OCI-LY1 (cell line): ENCODE measurements around the gene VAPB.

Experiments used
- H2AFZ ChIP-seq: fragments of 200-600 bp; sonication (generic), shearing (Covaris generic); 2 replicates; pipeline ENCODE4 v1.6.0; 2014; ENCODE audit warnings: antibody characterized with exemption, mild to moderate bottlenecking, low read length
- H3F3A ChIP-seq: fragments of 200-600 bp; sonication (generic), shearing (Covaris generic); 2 replicates; pipeline ENCODE4 v1.6.0; 2014; ENCODE audit warnings: mild to moderate bottlenecking, antibody characterized with exemption, low read length, moderate library complexity; ENCODE audit not compliant: insufficient read depth
- H3K27ac ChIP-seq: fragments of 200-600 bp; sonication (generic); 2 replicates; pipeline ENCODE4 v1.5.1; 2014; ENCODE audit warnings: low read length, mixed run types, mild to moderate bottlenecking, low read depth; ENCODE audit not compliant: poor library complexity, severe bottlenecking
- H3K27me3 ChIP-seq: fragments of 200-600 bp; sonication (generic); 2 replicates; pipeline ENCODE4 v1.6.0; 2014; ENCODE audit warnings: antibody characterized with exemption, mild to moderate bottlenecking, low read length, moderate library complexity; ENCODE audit not compliant: insufficient read depth
- H3K36me3 ChIP-seq: fragments of 200-600 bp; sonication (generic); 2 replicates; pipeline ENCODE4 v1.6.1; 2014; ENCODE audit warnings: mild to moderate bottlenecking, antibody characterized with exemption, low read length, moderate library complexity, mixed read lengths; ENCODE audit not compliant: insufficient read depth
- H3K4me1 ChIP-seq: fragments of 200-600 bp; sonication (generic); 2 replicates; pipeline ENCODE4 v1.5.1; 2014; ENCODE audit warnings: mild to moderate bottlenecking, low read length, moderate library complexity; ENCODE audit not compliant: insufficient read depth, severe bottlenecking
- H3K4me2 ChIP-seq: fragments of 200-600 bp; sonication (generic), shearing (Covaris generic); 2 replicates; pipeline ENCODE4 v1.6.1; 2014; ENCODE audit warnings: low read length
- H3K4me3 ChIP-seq: fragments of 200-600 bp; sonication (generic); 2 replicates; pipeline ENCODE4 v1.5.1; 2014; ENCODE audit warnings: low read length, low read depth, mild to moderate bottlenecking, mixed read lengths; ENCODE audit not compliant: poor library complexity, severe bottlenecking
- H3K79me2 ChIP-seq: fragments of 200-600 bp; shearing (Covaris generic); 2 replicates; pipeline ENCODE4 v1.6.1; 2016; ENCODE audit warnings: mixed run types, low read length, mixed read lengths; ENCODE audit not compliant: insufficient read depth
- H3K9ac ChIP-seq: fragments of 200-600 bp; sonication (generic), shearing (Covaris generic); 2 replicates; pipeline ENCODE4 v1.6.1; 2014; ENCODE audit warnings: mild to moderate bottlenecking, low read length, mixed read lengths
- H3K9me2 ChIP-seq: fragments of 200-600 bp; sonication (generic), shearing (Covaris generic); 2 replicates; pipeline ENCODE4 v1.6.1; 2014; ENCODE audit warnings: low read depth, mild to moderate bottlenecking, low read length, mixed read lengths
- H3K9me3 ChIP-seq: fragments of 200-600 bp; shearing (Covaris generic); 2 replicates; pipeline ENCODE4 v1.6.1; 2014; ENCODE audit warnings: low read length, mixed read lengths
- H4K20me1 ChIP-seq: fragments of 200-600 bp; sonication (generic), shearing (Covaris generic); 2 replicates; pipeline ENCODE4 v1.6.0; 2016; ENCODE audit warnings: mild to moderate bottlenecking, low read length; ENCODE audit not compliant: insufficient read depth
- CTCF ChIP-seq: fragments of 200-600 bp; sonication (generic), shearing (Covaris generic); IDR thresholded peaks from 2 replicates; pipeline ENCODE4 v1.5.1; 2017; ENCODE audit warnings: mild to moderate bottlenecking, antibody characterized with exemption, low read length, moderate library complexity, mixed read lengths
- EZH2 ChIP-seq: fragments of 200-600 bp; sonication (generic), shearing (Covaris generic); IDR thresholded peaks from 2 replicates; pipeline ENCODE4 v1.8.0; 2017; ENCODE audit warnings: borderline replicate concordance, mixed run types, mild to moderate bottlenecking, antibody characterized with exemption, low read length, moderate library complexity, mixed read lengths

VAPB gene

GRCh38 chr20:58492795-58493524 lies 103.9 kb downstream of the VAPB start:
- H3K27ac ChIP-seq: no peak overlapping the region
- H3K79me2 ChIP-seq: no peaks in the 10 kb centered on the region
- no peak for TF ChIP-seq CTCF
- no peak for TF ChIP-seq EZH2
- no peaks in the 10 kb centered on the region for H3K27me3 ChIP-seq
- no peaks in the 10 kb centered on the region for H3K9me2 ChIP-seq
- no peak overlapping the region for H3K9ac ChIP-seq
- no peaks in the 10 kb centered on the region for H3F3A ChIP-seq
- H3K4me1 ChIP-seq: no peaks in the 10 kb centered on the region
- 0 out of 2 replicates have a peak, but pooled peaks cover 2% of the 10 kb centered on the region for H3K9me3 ChIP-seq
- H3K36me3 ChIP-seq: no peaks in the 10 kb centered on the region
- H2AFZ ChIP-seq: no peak overlapping the region
- no peak overlapping the region for H3K4me2 ChIP-seq
- H4K20me1 ChIP-seq: no peaks in the 10 kb centered on the region
- H3K4me3 ChIP-seq: no peak overlapping the region

- no peak overlapping the region for H3K27ac ChIP-seq
- H3K4me1 ChIP-seq: no peaks in the 10 kb centered on the region
- H3K9me3 ChIP-seq: no peaks in the 10 kb centered on the region
- H3K27me3 ChIP-seq: no peaks in the 10 kb centered on the region
- H3K79me2 ChIP-seq: no peaks in the 10 kb centered on the region
- no peaks in the 10 kb centered on the region for H3K9me2 ChIP-seq
- no peak overlapping the region for H3K4me2 ChIP-seq
- H3F3A ChIP-seq: no peaks in the 10 kb centered on the region
- TF ChIP-seq EZH2 (no peak), CTCF (no peak)
- H3K4me3 ChIP-seq: no peak overlapping the region
- H4K20me1 ChIP-seq: no peaks in the 10 kb centered on the region
- no peak overlapping the region for H3K9ac ChIP-seq
- no peak overlapping the region for H2AFZ ChIP-seq
- no peaks in the 10 kb centered on the region for H3K36me3 ChIP-seq
Observed at GRCh38 chr20:58494923-58495622, 106.0 kb downstream of the VAPB start.

- H3K4me3 ChIP-seq: no peak overlapping the region
- H3K79me2 ChIP-seq: no peaks in the 10 kb centered on the region
- TF ChIP-seq CTCF (no peak), EZH2 (no peak)
- no peaks in the 10 kb centered on the region for H3K9me3 ChIP-seq
- H3K4me1 ChIP-seq: no peaks in the 10 kb centered on the region
- no peak overlapping the region for H3K9ac ChIP-seq
- no peaks in the 10 kb centered on the region for H3K9me2 ChIP-seq
- H4K20me1 ChIP-seq: no peaks in the 10 kb centered on the region
- H2AFZ ChIP-seq: no peak overlapping the region
- H3K36me3 ChIP-seq: no peaks in the 10 kb centered on the region
- H3K27ac ChIP-seq: no peak overlapping the region
- no peak overlapping the region for H3K4me2 ChIP-seq
- H3F3A ChIP-seq: no peaks in the 10 kb centered on the region
- H3K27me3 ChIP-seq: no peaks in the 10 kb centered on the region
Observed at GRCh38 chr20:58495623-58496428, 106.8 kb downstream of the VAPB start.
